ENCODE data around the gene DENND5A.

DNA sequence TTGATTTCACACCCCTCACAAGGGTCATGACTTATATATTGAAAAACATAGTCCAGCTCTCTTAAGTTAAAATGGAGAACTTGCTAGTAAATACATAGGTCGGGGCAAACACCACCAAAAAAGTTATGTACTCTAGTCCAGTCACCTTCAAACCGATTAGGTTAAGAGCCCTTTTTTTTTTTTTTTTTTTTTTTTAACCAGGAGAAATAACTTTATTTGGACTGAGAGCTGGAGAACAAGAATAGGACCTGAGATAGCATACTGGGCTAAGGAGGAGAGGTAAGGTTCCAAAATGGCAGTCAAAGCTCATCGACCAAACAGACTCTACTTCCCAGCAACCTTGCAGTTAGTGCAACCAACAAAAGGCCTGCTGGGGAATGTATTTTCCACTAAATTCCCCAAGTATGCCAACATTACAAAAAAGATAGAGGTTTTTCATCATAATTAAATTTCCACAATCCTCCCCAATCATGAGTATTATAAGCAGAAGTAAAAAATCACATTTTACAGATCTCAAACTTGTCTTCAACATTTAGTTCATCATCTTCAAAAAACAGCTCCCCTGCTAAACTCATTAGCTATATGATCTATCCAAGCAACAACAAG, 45.4 kb upstream of the DENND5A start:
- TF ChIP-seq, protein P1, sequence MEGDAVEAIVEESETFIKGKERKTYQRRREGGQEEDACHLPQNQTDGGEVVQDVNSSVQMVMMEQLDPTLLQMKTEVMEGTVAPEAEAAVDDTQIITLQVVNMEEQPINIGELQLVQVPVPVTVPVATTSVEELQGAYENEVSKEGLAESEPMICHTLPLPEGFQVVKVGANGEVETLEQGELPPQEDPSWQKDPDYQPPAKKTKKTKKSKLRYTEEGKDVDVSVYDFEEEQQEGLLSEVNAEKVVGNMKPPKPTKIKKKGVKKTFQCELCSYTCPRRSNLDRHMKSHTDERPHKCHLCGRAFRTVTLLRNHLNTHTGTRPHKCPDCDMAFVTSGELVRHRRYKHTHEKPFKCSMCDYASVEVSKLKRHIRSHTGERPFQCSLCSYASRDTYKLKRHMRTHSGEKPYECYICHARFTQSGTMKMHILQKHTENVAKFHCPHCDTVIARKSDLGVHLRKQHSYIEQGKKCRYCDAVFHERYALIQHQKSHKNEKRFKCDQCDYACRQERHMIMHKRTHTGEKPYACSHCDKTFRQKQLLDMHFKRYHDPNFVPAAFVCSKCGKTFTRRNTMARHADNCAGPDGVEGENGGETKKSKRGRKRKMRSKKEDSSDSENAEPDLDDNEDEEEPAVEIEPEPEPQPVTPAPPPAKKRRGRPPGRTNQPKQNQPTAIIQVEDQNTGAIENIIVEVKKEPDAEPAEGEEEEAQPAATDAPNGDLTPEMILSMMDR (IDR thresholded peaks at IDR 0.05; ENCODE audit: insufficient read depth, low read depth, low read length) = no peak
- no peak for TF ChIP-seq EZH2 (IDR thresholded peaks at IDR 0.05; ENCODE audit: insufficient read depth, low read length)
